T-helper 2 cell (primary cell): Measurements from ENCODE around the gene LRP6.

ENCODE experiments used
- DNase-seq, 5 experiments: peaks; one replicate each; pipeline versions ENCODE4 v3.0.0 to v3.0.0-alpha.2; 2012 to 2022

The LRP6 gene

DNA sequence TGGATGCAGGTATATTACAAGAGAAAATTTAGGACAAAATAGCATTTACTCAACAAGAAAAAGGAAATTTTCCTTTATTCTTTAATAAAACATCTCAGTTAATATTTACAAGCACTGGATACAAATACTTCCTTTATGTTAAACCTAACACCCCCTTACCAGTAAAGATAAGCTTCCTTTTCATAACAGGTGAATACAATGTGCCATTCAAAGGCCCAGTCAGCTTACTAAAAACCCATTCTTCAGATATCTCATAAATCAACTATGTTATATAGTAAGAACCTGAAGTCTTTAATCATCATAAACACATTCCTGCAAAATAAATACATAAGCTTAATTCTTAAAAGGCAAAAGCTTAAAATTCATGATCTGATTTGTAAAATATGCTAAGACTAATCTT, 52.6 kb downstream of the LRP6 start:
- no peak for DNase-seq

DNA sequence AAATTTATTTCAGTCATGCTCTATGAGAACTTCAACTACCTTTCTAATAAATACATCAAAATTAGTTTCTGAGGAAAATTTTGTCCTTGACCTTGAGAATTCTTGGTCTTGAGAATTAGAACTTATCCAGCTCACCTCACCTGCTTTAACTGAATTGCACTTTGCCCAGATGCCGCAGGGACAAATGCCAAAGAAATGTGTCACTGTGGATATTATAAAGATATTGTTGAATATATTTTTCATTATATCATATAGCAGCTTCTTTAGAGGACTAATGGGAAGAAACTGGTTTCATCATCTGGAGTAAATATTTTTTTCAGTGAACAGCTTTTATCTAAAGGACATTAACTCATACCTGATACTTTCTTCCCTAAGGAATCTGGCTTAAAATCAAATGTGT, 54.1 kb downstream of the LRP6 start:
- no peak for DNase-seq

DNA sequence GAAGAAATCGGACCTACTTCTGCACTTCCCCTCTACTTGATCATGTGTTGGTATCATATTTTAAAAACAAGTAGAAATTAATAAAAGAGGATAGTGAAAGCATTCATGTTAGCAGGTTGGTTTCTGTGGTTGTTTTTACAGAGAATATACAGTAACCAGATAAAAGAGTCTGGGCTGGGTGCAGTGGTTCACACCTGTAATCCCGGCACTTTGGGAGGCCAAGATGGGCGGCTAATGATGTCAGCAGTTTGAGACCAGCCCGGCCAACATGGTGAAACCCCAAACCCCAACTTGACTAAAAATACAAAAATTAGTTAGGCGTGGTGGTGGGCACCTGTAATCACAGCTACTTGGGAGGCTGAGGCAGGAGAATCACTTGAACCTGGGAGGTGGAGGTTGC, 55.9 kb downstream of the LRP6 start:
- DNase-seq = peak in 2 of 5 experiments; percentile 44 to 57

DNA sequence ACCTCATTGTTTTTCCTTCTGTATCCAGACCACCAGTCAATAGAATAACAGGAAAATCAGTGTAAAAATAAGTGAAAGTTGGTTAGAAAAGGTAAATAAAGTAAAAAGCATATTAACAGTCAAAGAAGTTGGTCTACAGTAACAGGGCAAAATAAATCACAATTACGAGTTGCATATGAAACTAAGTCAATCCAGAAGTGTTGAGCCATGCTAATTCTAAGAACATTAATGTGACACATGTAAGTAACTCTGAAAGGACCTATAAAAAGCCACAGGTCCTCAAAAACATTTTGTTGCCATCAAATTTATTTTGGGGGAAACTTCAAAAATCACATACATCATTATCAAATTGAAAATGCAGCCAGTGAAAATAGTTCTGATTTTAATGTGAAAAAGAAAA, 56.4 kb downstream of the LRP6 start:
- DNase-seq = no peak

DNA sequence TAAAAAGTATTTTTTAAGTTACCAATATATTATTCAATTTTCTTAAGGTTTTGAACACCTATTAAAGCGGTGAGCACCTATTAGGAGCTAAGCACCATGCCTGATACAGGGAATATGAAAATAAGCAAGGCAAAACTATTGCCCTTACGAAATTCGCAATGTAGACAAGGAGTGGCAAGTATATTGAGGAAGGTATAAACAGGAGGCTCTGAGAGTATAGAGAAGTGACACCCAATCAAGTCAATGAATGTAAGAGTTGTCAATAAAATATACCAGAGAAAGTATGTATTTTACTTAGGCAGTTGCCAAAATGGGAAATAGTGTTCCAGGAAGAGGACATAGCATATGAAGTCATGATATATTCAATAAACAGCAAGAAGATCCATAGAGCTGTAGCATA, 57.2 kb downstream of the LRP6 start:
- DNase-seq = no peak

DNA sequence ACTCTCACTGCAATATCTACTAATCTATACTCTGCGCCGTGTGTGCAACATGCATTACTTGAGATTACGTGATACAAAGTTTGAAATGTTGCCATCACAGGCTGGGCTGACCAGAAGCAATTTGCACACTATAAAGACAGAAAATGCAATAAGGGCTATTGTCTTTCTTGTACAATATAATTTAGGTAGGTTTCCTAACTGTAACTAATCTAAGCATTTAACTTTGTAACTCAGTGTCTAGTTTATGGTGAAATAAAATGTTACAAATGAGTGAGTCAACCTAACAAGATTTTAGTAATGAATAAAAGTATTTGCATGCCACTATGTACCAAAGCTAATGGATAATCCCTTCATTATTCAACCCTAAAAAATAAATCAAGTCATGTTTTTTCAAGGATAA, 57.8 kb downstream of the LRP6 start:
- no peak for DNase-seq

DNA sequence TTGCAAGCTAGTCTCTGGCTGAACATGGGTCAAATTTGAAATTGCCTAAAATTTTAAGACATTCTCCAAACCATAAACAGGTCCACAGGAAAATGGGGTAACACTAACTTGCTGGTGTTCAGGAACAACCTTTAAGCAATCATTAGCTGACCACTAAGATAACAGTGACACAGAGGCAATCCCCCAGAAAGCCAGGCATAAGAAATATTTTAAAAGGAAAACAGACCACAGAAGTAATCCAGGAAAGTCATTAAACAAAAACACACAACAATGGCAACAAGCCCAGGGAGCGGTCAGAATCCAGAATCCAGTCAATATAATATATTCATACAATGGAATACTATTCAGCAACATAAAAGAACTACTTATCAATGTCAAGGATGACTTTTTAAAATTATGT, 59.1 kb downstream of the LRP6 start:
- DNase-seq = no peak

DNA sequence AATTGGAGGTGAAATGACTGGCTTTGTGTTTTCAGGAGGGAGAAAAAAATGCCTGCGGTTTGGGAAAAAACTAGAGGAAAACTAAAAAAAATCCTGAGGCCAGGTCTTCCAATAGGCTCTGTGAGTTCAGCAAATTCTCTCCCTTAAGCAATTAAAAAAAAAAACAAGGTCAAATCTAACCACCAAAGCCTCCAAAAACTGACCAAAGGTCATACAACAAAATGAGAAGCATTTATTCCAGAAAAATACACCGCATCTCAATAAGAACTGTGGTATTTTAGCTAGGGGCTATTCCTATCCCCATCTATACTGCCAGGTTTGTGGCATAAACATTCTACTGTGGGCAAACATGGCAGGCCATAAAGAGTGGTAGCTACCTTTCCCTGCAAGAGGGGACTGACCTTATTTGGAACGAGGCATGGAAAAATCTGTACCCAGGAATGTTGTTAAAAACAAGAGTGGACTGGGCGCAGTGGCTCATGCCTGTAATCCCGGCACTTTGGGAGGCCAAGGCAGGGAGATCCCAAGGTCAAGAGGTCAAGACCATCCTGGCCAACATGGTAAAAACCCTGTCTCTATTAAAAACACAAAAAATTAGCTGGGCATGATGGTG, 60.0 kb downstream of the LRP6 start:
- no peak for DNase-seq

DNA sequence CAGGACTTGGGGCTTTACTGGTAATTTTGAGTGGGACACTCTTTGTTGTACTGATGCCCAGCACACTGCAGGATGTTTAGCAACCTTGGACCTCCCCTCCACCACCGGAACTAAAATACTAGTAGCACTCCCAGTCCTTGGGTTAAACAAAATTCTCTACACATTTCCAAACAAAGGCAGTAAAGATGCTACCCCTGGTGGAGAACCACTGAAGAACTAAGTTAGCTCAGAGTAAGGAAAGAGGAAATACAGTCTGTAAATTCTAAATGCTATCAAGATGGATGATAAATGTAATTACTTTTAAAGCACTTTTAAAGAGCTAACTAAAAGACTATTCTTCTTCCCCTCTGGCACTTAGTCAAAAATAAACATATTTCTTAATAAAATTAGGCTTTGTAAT, 64.1 kb downstream of the LRP6 start:
- DNase-seq = no peak

DNA sequence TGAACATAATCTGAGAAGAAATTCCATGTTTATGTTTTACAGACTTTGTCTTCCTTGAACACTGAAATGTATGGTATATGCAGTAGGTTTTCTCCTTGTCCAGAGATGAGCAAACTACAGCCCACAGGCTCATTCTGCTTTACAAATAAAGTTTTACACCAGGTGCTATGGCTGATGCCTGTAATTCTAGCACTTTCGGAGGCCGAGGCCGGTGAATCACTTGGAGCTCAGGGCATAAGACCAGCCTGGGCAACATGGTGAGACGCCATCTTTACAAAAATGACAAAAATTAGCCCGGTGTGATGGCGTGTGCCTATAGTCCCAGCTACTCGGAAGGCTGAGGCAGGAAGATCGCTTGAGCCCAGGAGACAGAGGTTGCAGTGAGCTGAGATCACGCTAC, 64.7 kb downstream of the LRP6 start:
- no peak for DNase-seq

DNA sequence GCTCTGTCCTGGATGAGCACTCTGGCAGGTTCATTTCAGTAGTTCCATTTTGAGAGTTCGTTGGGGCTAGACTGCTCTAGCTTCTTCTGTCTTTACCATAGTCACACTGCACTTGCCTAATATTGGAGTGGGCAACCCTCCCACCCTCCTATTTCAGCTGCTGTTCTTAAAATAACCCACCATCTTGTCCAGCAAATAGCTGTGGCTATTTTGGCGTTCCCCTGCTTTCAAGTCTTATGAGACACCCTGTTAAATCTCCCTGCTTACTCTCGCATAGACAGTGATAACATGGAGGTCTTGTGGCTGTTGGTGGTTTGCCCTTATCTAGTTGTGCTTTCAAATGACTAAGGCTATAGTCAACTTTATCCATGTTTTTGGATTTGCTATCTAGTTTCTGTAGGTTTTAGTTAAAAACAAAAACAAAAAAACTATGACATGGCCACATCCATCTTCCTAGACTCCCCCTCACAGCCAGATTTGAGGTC, 65.5 kb downstream of the LRP6 start:
- peak in 1 of 5 experiments; percentile 2 for DNase-seq

DNA sequence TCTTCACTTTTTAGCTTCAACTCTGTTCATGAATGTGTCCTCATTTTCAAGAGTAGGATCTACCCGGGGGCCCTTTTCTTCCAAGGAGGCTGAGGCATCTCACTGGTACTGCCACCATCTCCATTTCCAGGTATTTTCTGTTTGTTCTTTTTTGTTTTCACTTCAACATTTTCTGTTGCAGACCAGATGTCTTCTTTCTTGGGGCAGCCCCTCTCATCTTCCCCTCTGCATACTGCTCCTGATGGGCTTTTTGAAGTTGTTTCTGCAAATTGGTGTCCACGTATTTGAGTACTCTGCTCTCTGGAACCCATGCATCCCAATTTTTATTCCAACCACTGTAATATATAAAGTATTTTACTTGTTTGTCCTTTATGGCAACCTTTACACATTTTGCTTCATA, 66.5 kb downstream of the LRP6 start:
- no peak for DNase-seq

DNA sequence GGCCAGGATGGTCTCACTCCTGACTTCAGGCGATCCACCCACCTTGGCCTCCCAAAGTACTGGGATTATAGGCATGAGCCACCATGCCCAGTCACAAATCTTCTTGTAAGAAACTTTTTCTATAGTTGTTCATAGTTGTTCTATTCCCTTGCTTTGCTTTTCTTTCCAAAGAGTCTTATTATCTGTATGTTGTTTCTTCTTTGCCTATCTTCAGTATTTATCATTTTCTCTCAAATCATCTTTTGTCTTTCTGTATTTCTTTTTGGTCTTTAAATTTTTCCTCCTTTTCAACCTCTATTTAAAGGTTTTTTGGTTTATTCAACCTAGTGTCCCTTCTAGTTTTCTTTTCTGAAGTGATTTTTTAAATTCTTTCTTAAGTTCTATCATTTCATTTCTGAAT, 68.7 kb downstream of the LRP6 start:
- DNase-seq = no peak

DNA sequence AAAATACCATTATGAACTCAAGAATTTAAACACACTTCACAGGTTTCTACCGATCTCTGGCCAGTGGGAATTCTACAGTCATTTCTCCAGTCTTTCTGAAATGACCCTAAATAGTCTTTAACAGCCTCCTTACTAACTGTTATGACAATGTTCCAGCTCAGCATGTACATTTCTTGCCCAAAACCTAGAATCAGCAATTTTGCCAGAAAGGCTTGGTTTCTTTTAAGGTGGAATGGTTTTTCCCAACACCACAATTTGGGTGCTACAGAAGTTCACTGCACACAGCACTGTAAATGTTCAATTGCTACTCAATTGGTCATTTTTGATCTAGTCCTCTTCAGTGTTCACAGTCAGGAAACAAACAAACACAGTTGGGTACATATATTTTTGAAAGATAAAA, 69.7 kb downstream of the LRP6 start:
- no peak for DNase-seq

DNA sequence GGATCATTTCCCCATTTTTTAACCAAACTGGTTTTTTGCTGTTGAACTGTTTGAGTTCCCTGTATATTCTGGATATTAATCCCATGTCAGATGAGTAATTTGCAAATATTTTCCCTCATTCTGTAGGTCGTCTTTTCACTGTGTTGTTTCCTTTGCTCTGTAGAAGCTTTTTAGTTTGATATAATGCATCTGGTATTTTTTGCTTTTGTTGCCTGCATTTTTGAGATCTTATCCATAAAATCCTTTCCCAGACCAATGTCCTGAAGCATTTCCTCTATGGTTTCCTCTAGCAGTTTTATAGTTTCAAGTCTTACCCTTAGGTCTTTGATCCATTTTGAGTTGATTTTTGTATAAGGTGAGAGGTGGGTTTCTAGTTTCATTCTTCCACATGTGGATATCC, 71.3 kb downstream of the LRP6 start:
- DNase-seq = no peak

DNA sequence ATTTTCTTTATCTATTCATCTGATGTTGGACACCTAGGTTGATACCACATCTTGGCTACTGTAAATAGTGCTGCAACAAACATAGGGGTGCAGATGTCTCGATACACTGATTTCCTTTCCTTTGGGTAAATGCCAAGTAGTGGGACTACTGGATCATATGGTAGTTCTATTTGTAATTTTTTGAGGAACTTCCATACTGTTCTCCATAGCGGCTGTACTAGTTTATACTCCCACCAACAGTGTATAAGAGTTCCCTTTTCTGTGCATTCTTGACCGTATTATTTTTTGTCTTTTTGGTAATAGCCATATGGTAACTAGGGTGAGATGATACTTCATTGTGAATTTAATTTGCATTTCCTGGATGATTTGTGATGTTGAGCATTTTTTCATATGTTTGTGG, 71.8 kb downstream of the LRP6 start:
- no peak for DNase-seq

DNA sequence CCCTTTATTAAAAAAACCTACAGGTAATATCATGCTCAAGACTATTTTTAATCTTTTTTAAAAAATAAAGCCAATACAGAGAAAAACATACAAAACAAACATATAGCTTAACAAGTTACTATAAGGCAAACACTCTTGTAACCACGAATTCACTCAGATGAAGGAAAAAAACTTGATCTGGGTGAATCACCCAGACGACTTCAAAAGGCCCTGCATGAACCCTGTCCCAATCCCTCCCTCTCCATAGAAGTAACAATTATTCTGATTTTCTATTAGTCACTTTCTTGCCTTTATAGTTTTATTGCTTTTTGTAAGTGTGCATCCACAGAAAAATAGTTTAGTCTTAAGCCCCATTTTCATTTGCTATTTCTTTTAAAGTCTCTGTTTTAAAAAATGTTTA, 72.6 kb downstream of the LRP6 start:
- no peak for DNase-seq

DNA sequence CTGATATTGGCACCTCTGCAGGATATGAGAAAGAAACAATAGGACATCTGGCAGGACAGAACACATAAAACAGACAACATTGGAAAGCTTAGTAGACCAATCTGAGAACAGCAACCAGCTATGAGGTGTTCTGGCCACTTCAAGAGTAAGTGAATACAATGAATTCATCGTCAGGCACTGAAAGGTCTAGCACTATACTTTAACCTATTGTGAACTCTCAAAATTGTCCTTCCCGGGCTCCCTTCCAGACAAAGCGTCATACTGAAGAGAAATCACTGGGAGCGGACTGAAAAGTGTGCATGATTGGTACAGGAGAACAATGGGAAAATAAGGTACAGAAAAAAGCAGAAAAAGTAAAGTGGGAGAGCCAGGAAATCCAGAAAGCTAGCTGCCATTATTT, 75.8 kb downstream of the LRP6 start:
- DNase-seq = no peak

DNA sequence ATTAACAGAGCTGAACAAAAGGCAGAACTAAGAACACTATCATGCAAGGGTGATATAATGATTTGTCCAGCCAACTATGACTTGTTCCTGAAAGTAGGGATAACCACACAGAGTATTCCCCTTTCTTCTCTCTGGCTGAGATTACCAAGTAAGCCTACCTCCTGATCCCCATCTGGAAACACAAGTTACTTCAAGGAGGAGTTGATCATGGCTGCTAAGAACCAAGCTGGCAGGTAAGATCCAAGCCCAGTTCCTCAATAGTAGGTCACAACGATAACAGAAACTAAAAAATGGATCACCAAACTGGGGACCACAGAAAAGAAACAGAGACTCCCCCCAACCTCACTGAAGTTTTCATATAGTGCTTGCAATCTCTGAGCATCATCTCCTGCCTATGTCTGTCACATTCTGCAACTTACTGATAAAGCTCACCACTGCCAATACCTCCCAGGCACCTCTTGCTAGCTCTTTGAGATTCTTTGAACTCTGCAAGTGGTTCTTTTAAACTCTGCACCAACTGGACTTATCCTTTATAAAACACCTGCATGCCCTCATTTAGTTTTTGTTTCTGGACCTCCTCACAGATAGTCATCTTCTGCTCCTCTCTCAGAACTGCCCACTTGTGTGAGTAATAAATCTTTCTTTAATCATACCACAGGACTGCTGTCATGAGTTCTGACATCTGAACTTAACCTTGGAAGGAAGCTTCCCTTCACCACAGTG, 76.6 kb downstream of the LRP6 start:
- DNase-seq = no peak

DNA sequence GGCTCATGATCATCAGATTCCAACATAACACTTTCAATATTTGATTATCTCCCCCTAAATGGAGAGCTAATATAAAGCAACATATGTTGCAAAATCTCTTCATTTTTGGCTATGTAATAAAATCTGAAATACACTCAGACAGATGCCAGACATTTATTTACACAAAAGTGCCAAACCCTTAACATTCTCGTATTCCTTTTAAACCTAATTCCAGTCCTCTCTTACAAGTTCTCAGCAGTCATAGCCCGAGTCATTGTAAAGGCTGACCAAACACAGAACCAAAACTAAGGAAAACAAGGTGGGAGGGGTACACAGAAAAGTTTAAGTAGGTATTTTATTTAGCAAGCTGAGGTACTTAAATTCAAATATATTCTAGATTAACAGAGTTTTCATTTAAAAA, 81.4 kb downstream of the LRP6 start:
- no peak for DNase-seq

DNA sequence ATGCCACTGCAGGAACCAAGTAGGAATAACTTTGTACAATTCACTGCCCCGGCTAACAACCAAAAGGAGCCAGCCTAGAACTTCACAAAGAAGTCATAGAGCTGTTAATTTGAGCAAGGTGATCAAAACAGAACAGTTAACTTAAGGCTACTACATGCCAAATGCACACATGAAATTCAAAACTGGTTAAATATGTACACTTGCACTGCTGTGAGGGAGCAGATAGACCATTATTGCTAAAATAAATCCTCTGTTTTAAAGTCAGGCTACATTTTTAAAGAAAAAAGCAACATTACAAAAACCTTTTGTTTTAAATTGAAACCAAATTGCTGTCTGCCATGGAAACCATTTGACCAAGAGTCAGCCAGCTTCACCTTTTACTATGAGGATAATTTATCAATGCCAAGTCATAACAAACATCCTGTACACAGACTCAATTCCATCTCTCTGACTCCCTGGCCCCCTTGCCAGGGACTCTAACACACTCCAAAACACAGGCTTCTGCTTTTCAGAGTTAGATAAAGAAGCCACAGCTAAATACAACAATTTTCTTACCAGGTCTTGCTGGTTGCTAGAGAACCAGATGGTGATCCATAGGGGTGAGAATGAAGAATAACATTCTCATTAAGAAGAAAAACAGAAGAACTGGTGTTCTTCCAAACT, 84.0 kb downstream of the LRP6 start:
- no peak for DNase-seq

DNA sequence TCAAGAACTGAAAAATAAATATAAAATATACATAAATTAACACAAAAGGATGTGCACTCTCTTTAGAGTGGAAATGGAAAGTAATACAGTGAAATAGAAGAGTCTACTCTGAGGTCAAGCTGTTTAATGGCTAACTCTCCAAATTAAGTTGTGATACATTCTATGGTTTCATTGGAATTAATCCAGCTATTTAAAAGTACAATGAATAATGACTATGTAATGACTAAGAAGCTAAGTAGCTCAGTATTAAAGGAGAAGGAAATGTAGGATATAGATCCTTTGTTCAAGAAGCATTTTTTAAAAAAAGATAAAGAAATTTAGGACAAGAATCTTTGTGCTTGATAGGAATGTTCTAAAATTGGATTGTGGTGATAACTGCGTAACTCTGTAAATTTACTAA, 85.3 kb downstream of the LRP6 start:
- DNase-seq = no peak

DNA sequence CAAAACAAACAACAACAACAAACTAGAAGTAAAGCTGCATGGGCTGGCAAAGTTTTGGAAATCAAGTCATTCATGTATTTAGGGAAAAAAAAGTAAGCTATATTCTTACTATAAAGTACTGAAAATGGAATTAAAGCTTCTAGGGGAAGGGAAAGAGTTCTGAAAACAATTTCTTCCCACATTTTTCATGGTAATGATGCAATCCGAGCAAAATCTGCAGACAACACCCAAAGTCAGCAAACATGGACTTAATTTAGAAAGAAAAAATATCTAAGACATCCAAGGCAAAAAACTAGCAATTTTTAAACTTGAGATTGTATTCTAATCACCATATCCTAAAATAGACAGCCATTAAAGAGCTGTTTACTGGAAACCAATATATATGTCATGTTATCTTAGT, 86.3 kb downstream of the LRP6 start:
- no peak for DNase-seq

DNA sequence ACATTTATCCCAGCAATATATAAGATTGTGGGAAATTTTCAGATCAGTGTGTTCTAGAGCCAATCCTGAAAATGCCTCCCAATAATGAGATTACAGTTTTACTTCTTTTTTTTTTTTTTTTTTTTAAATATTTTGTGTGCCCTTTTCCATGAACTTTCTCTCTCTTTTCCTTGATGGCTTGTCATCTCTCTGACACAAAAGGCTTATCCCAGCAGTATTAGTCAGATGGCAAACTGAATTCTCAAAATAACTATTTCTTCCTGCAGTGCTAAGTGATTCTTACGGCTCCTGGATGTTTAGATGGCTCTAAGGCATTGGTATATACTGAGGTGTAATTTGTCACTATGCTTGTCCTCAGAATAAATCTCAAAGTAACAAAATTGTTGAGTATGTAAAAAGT, 86.7 kb downstream of the LRP6 start:
- DNase-seq = no peak
